Nephron progenitor cell (in vitro differentiated cells): ENCODE data around the gene LCN15.

Experiments
- DNase-seq: peaks from one replicate; pipeline ENCODE4 v3.0.0; 2021
- H3K27ac Mint-ChIP-seq: 2 replicates; pipeline ENCODE4 v1.8.0; 2021; ENCODE audit warnings: mild to moderate bottlenecking, moderate library complexity, mixed read lengths
- H3K27me3 Mint-ChIP-seq: 2 replicates; pipeline ENCODE4 v1.8.0; 2021; ENCODE audit warnings: mild to moderate bottlenecking, low read depth, mixed read lengths; ENCODE audit not compliant: poor library complexity
- H3K36me3 Mint-ChIP-seq: 2 replicates; pipeline ENCODE4 v1.8.0; 2021; ENCODE audit warnings: low read depth, mixed read lengths
- H3K4me1 Mint-ChIP-seq: 2 replicates; pipeline ENCODE4 v1.8.0; 2021; ENCODE audit warnings: mixed read lengths
- H3K4me3 Mint-ChIP-seq: 2 replicates; pipeline ENCODE4 v1.8.0; 2021; ENCODE audit warnings: mild to moderate bottlenecking, moderate library complexity, mixed read lengths
- H3K9me3 Mint-ChIP-seq: 2 replicates; pipeline ENCODE4 v1.8.0; 2021; ENCODE audit warnings: mild to moderate bottlenecking, moderate library complexity, mixed read lengths
- CTCF ChIP-seq: fragments of 200-600 bp; sonication (generic); IDR thresholded peaks from 2 replicates; pipeline ENCODE4 v1.5.0; 2021; ENCODE audit warnings: antibody characterized with exemption

Gene LCN15

GRCh38 chr9:136740971-136741882, 23.1 kb downstream of the LCN15 start:
- Mint-ChIP-seq H3K9me3 (peaks cover 7% of the 10 kb centered on the region), H3K4me3 (no peak overlapping the region), H3K27me3 (peaks cover 15% of the 10 kb centered on the region)

GRCh38 chr9:136740491-136740890, 23.8 kb downstream of the LCN15 start:
- H3K27me3 Mint-ChIP-seq: peaks cover 15% of the 10 kb centered on the region
- H3K27ac Mint-ChIP-seq: no peak overlapping the region
- TF ChIP-seq CTCF: no peak
- H3K36me3 Mint-ChIP-seq: no peaks in the 10 kb centered on the region
- no peak overlapping the region for H3K4me3 Mint-ChIP-seq
- H3K9me3 Mint-ChIP-seq: peaks cover 7% of the 10 kb centered on the region
- no peak for DNase-seq
- peaks cover 11% of the 10 kb centered on the region for H3K4me1 Mint-ChIP-seq

More at GRCh38 chr9:136740971-136741882, 23.1 kb downstream of the LCN15 start:
- no peaks in the 10 kb centered on the region for H3K36me3 Mint-ChIP-seq
- no peak for DNase-seq
- peaks cover 11% of the 10 kb centered on the region for H3K4me1 Mint-ChIP-seq
- no peak overlapping the region for H3K27ac Mint-ChIP-seq
- no peak for TF ChIP-seq CTCF

GRCh38 chr9:136740069-136740468, 24.2 kb downstream of the LCN15 start:
- Mint-ChIP-seq H3K4me3 (no peak overlapping the region), H3K27ac (no peak overlapping the region), H3K4me1 (peaks cover 11% of the 10 kb centered on the region), H3K27me3 (peaks cover 15% of the 10 kb centered on the region), H3K36me3 (no peaks in the 10 kb centered on the region), H3K9me3 (peaks cover 7% of the 10 kb centered on the region)
- TF ChIP-seq CTCF: no peak
- DNase-seq: no peak

DNA sequence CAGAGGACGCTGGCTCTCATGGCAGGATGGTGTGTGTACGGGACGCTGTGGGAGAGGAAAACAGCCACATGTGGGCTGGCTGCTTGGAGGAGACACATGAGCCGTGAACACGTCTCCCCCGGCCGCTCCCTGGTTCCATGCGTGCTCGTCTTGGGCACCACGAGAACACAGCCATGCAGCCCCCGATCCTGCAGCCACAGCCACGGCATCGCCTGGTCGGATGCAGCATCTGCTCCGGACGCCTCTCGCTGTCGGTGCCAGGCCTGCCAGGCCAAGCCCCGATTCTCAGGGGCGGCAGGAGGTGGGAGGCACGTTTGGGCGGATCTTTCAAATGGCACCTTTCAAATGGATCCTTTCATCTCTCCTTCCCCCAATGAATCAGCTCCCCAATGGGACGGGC, 24.8 kb downstream of the LCN15 start:
- H3K9me3 Mint-ChIP-seq: peaks cover 7% of the 10 kb centered on the region
- no peak overlapping the region for H3K4me3 Mint-ChIP-seq
- no peak for TF ChIP-seq CTCF
- peak overlapping the region; percentile 85 for H3K27ac Mint-ChIP-seq
- H3K4me1 Mint-ChIP-seq: peaks cover 11% of the 10 kb centered on the region
- DNase-seq: no peak
- peaks cover 15% of the 10 kb centered on the region for H3K27me3 Mint-ChIP-seq
- no peaks in the 10 kb centered on the region for H3K36me3 Mint-ChIP-seq

- no peak for TF ChIP-seq CTCF
- no peak for DNase-seq
- Mint-ChIP-seq H3K36me3 (no peaks in the 10 kb centered on the region), H3K4me3 (no peak overlapping the region), H3K27me3 (peaks cover 15% of the 10 kb centered on the region), H3K9me3 (peaks cover 7% of the 10 kb centered on the region), H3K27ac (no peak overlapping the region), H3K4me1 (peaks cover 11% of the 10 kb centered on the region)
Measured at GRCh38 chr9:136738960-136739359, 25.4 kb downstream of the LCN15 start.
